ENCODE results near the gene SPCS3. TPM values are rescaled to one million over a fixed set of nuclear protein-coding genes. Genes with fewer than 3 reads are reported as not detected.
A peak's percentile ranks its signal among the peaks of the same experiment; 100 is the strongest.
"Not testable (repeated sequence)": the region's sequence is repeated elsewhere in the genome, so short reads cannot be mapped to it uniquely, and the experiment has no call there.

The SPCS3 gene
- total RNA-seq, 1 donor from 2014 or later = 225 TPM

DNA sequence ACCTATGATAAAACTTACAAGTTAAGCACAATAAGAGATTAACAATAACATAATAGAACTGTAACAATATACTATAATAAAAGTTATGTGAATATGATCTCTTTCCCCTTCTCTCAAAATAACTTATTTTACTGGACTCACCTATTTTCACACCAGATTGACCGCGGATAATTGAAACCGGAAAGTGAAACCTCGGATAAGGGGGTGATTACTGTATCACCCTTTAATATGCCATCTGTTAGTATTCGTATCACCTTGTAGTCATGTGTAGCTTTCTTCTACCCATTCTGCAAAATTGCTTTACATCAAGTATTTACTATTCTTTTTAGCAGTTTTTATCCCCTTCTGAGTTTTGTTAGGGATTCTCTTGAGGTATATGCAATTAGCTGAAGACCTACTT lies 1.8 kb downstream of the SPCS3 start:
- Mint-ChIP-seq H3K4me3 (ENCODE audit: unreplicated experiment) (peak overlapping the region; percentile 96), H3K27ac (ENCODE audit: unreplicated experiment) (peak overlapping the region; percentile 85), H3K9me3 (ENCODE audit: unreplicated experiment) (no peaks in the 10 kb centered on the region), H3K4me1 (ENCODE audit: low read depth, unreplicated experiment) (peaks cover 19% of the 10 kb centered on the region), H3K27me3 (ENCODE audit: low read depth, unreplicated experiment) (no peaks in the 10 kb centered on the region), H3K36me3 (ENCODE audit: low read depth, unreplicated experiment) (no peaks in the 10 kb centered on the region)
- H2AFZ ChIP-seq (ENCODE audit: low read depth, low read length) = no peak overlapping the region
- H4K20me1 ChIP-seq (ENCODE audit: insufficient read depth, low read length) = peaks cover 33% of the 10 kb centered on the region
- peak overlapping the region; percentile 84 for H3K4me3 ChIP-seq (ENCODE audit: insufficient read depth, low read depth, low read length)
- peak overlapping the region; percentile 93 for H3K9ac ChIP-seq (ENCODE audit: low read length)
- TF ChIP-seq EZH2 (IDR thresholded peaks at IDR 0.05; ENCODE audit: insufficient read depth, low read length) (no peak), CTCF (IDR thresholded peaks at IDR 0.05; ENCODE audit: insufficient read depth, low read depth, low read length) (no peak)
- H3K36me3 ChIP-seq (ENCODE audit: insufficient read depth, low read length) = peaks cover 2% of the 10 kb centered on the region
- no peaks in the 10 kb centered on the region for H3K27me3 ChIP-seq (ENCODE audit: insufficient read depth, low read length)
- no peaks in the 10 kb centered on the region for H3K9me3 ChIP-seq (ENCODE audit: insufficient read depth, low read depth, low read length)
- peak overlapping the region; percentile 95 for H3K4me2 ChIP-seq (ENCODE audit: low read length)
- peaks cover 4% of the 10 kb centered on the region for H3K4me1 ChIP-seq (ENCODE audit: insufficient read depth, low read length)
- DNase-seq (ENCODE audit: low read depth) (no peak), FAIRE-seq (no peak)
- peaks cover 68% of the 10 kb centered on the region for H3K79me2 ChIP-seq (ENCODE audit: insufficient read depth, low read length)
- H3K27ac ChIP-seq (ENCODE audit: low read depth, low read length) = peak overlapping the region; percentile 93

GRCh38 chr4:176323511-176324160 lies 3.9 kb downstream of the SPCS3 start:
- no peaks in the 10 kb centered on the region for H3K36me3 Mint-ChIP-seq (ENCODE audit: low read depth, unreplicated experiment)
- H3K79me2 ChIP-seq (ENCODE audit: insufficient read depth, low read length) = peaks cover 88% of the 10 kb centered on the region
- H3K4me1 ChIP-seq (ENCODE audit: insufficient read depth, low read length) = peaks cover 4% of the 10 kb centered on the region
- H3K9me3 Mint-ChIP-seq (ENCODE audit: unreplicated experiment) = no peaks in the 10 kb centered on the region
- no peaks in the 10 kb centered on the region for H3K27me3 ChIP-seq (ENCODE audit: insufficient read depth, low read length)
- H3K4me3 Mint-ChIP-seq (ENCODE audit: unreplicated experiment) = peak overlapping the region; percentile 55
- peak overlapping the region; percentile 95 for H3K4me2 ChIP-seq (ENCODE audit: low read length)
- no peaks in the 10 kb centered on the region for H3K9me3 ChIP-seq (ENCODE audit: insufficient read depth, low read depth, low read length)
- peaks cover 44% of the 10 kb centered on the region for H4K20me1 ChIP-seq (ENCODE audit: insufficient read depth, low read length)
- no peak overlapping the region for H2AFZ ChIP-seq (ENCODE audit: low read depth, low read length)
- DNase-seq (ENCODE audit: low read depth) = no peak
- no peak overlapping the region for H3K27ac ChIP-seq (ENCODE audit: low read depth, low read length)
- no peak overlapping the region for H3K4me3 ChIP-seq (ENCODE audit: insufficient read depth, low read depth, low read length)
- H3K27ac Mint-ChIP-seq (ENCODE audit: unreplicated experiment) = no peak overlapping the region
- no peaks in the 10 kb centered on the region for H3K27me3 Mint-ChIP-seq (ENCODE audit: low read depth, unreplicated experiment)
- no peak for FAIRE-seq
- TF ChIP-seq CTCF (IDR thresholded peaks at IDR 0.05; ENCODE audit: insufficient read depth, low read depth, low read length) (no peak), EZH2 (IDR thresholded peaks at IDR 0.05; ENCODE audit: insufficient read depth, low read length) (no peak)
- peaks cover 5% of the 10 kb centered on the region for H3K36me3 ChIP-seq (ENCODE audit: insufficient read depth, low read length)
- H3K4me1 Mint-ChIP-seq (ENCODE audit: low read depth, unreplicated experiment) = peaks cover 19% of the 10 kb centered on the region
- H3K9ac ChIP-seq (ENCODE audit: low read length) = no peak overlapping the region

DNA sequence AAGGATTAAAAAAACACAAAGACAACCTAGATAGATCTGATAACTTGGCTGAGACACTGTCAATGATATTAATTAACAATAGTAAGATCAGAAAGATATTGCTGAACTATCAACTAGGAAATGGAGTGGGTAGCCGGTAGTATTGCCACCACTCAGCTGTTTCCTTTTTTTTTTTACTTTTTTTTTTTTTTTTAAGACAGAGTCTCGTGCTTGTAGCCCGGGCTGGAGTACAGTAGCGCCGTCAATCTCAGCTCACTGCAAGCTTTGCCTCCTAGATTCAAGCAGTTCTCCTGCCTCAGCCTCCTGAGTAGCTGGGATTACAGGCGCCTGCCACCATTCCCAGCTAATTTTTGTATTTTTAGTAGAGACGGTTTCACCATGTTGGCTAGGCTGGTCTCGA lies 5.1 kb downstream of the SPCS3 start:
- not testable (repeated sequence) for H3K27me3 Mint-ChIP-seq (ENCODE audit: low read depth, unreplicated experiment); H2AFZ ChIP-seq (ENCODE audit: low read depth, low read length); H3K27me3 ChIP-seq (ENCODE audit: insufficient read depth, low read length); H3K4me1 ChIP-seq (ENCODE audit: insufficient read depth, low read length); H3K36me3 Mint-ChIP-seq (ENCODE audit: low read depth, unreplicated experiment); H3K4me3 Mint-ChIP-seq (ENCODE audit: unreplicated experiment); H3K4me3 ChIP-seq (ENCODE audit: insufficient read depth, low read depth, low read length); H3K9me3 Mint-ChIP-seq (ENCODE audit: unreplicated experiment); H3K27ac ChIP-seq (ENCODE audit: low read depth, low read length); H3K9me3 ChIP-seq (ENCODE audit: insufficient read depth, low read depth, low read length); DNase-seq (ENCODE audit: low read depth); FAIRE-seq; H3K4me2 ChIP-seq (ENCODE audit: low read length); H3K9ac ChIP-seq (ENCODE audit: low read length); H3K27ac Mint-ChIP-seq (ENCODE audit: unreplicated experiment)
- peaks cover 19% of the 10 kb centered on the region for H3K4me1 Mint-ChIP-seq (ENCODE audit: low read depth, unreplicated experiment)
- H4K20me1 ChIP-seq (ENCODE audit: insufficient read depth, low read length) = peaks cover 47% of the 10 kb centered on the region
- peaks cover 100% of the 10 kb centered on the region for H3K79me2 ChIP-seq (ENCODE audit: insufficient read depth, low read length)
- H3K36me3 ChIP-seq (ENCODE audit: insufficient read depth, low read length) = peaks cover 12% of the 10 kb centered on the region
